PFSK-1 (cell line): ENCODE results near the gene NOC4L.

Experiments
- POLR2AphosphoS5 ChIP-seq: IDR thresholded peaks from 2 replicates; pipeline ENCODE4 v1.6.1; 2012; ENCODE audit warnings: low read depth, mild to moderate bottlenecking, control low read depth, low read length, moderate library complexity
- SIN3A ChIP-seq: IDR thresholded peaks from 2 replicates; pipeline ENCODE4 v1.6.1; 2012; ENCODE audit warnings: mild to moderate bottlenecking, low read length, moderate library complexity, borderline replicate concordance; ENCODE audit not compliant: insufficient read depth
- TAF1 ChIP-seq: IDR thresholded peaks from 2 replicates; pipeline ENCODE4 v1.6.1; 2012; ENCODE audit warnings: low read length, control low read depth, borderline replicate concordance; ENCODE audit not compliant: insufficient read depth
- TF ChIP-seq, protein P1 (sequence below), 2 experiments: IDR thresholded peaks; 2 replicates each; pipeline versions ENCODE4 v1.6.1 to v1.8.0; 2011 to 2012; ENCODE audit warnings: low read depth in 2 of 2, low read length in 2 of 2, control low read depth in 1 of 2, inconsistent platforms in 1 of 2, mild to moderate bottlenecking in 1 of 2, moderate library complexity in 1 of 2; ENCODE audit not compliant: insufficient read depth in 1 of 2

DNA sequence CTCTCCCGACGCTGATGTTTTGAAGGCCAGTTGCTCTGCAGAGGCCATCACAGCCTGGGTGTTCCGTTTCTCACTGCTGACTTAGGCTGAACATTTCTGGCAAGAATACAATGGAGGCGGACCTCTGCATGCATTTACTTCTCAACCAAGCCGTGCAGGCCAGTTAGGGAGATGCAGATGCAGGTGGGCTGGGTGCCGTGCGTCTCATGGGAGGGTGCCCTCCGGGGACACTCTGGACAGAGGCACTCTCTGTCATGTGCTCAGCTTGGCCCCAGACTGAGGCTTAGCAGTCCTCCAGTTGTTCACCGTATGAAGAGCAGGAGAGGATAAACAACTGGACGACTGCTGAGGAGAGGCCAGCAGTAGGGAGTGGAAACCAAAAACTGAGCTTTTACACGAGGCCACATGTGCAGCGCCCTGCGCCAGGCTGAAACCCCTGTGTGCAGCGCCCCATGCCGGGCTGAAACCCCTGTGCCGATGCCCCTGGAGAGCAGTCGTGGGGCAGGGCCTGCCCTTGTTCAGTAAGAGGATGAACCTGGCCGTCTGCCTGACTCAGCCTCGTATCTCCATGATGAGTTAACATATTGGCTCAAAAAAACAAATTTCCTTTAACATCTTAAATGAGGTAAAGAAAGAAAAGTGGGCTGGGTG is 32.5 kb upstream of the NOC4L start:
- TF ChIP-seq POLR2AphosphoS5 (no peak), SIN3A (no peak), TAF1 (no peak)
- TF ChIP-seq, protein P1, sequence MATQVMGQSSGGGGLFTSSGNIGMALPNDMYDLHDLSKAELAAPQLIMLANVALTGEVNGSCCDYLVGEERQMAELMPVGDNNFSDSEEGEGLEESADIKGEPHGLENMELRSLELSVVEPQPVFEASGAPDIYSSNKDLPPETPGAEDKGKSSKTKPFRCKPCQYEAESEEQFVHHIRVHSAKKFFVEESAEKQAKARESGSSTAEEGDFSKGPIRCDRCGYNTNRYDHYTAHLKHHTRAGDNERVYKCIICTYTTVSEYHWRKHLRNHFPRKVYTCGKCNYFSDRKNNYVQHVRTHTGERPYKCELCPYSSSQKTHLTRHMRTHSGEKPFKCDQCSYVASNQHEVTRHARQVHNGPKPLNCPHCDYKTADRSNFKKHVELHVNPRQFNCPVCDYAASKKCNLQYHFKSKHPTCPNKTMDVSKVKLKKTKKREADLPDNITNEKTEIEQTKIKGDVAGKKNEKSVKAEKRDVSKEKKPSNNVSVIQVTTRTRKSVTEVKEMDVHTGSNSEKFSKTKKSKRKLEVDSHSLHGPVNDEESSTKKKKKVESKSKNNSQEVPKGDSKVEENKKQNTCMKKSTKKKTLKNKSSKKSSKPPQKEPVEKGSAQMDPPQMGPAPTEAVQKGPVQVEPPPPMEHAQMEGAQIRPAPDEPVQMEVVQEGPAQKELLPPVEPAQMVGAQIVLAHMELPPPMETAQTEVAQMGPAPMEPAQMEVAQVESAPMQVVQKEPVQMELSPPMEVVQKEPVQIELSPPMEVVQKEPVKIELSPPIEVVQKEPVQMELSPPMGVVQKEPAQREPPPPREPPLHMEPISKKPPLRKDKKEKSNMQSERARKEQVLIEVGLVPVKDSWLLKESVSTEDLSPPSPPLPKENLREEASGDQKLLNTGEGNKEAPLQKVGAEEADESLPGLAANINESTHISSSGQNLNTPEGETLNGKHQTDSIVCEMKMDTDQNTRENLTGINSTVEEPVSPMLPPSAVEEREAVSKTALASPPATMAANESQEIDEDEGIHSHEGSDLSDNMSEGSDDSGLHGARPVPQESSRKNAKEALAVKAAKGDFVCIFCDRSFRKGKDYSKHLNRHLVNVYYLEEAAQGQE (IDR thresholded peaks at IDR 0.05; ENCODE audit: insufficient read depth in 1 of 2, low read depth in 2 of 2, low read length in 2 of 2), result no peak
